Upper lobe of left lung (tissue), 4 donors: ENCODE measurements around the gene TNFAIP8L1.

Experiments
- CTCF ChIP-seq, 6 experiments: fragments of 450-650 bp in 4 of 6; fragments of 200-600 bp in 2 of 6; sonication (generic) in 2 of 6; IDR thresholded peaks; one replicate each; pipeline ENCODE4 v1.5.1; 2016 to 2019; ENCODE audit warnings: antibody characterized with exemption in 6 of 6
- POLR2A ChIP-seq, 4 donors: fragments of 450-650 bp; IDR thresholded peaks; one replicate each; pipeline ENCODE4 v1.5.1; 2016 to 2017; ENCODE audit warnings: antibody characterized with exemption in 4 of 4, mild to moderate bottlenecking in 2 of 4
- POLR2AphosphoS5 ChIP-seq, 2 donors: sonication (generic); formaldehyde crosslinking; IDR thresholded peaks; one replicate each; pipeline ENCODE4 v1.5.1; 2017; ENCODE audit warnings: antibody characterized with exemption in 2 of 2

- TF ChIP-seq POLR2A (IDR thresholded peaks at IDR 0.05) = no peak
- no peak for TF ChIP-seq CTCF (IDR thresholded peaks at IDR 0.05)
- no peak for TF ChIP-seq POLR2AphosphoS5 (IDR thresholded peaks at IDR 0.05)
These were observed 47.4 kb downstream of the TNFAIP8L1 start for GRCh38 chr19:4686700-4687099.
